Smooth muscle cell (in vitro differentiated cells): Measurements from ENCODE around the gene KRTAP5-4. TPM values are rescaled to one million over a fixed set of nuclear protein-coding genes. Genes with fewer than 3 reads are reported as not detected.

ENCODE experiments used
- DNase-seq: peaks from one replicate; lab custom pipeline; 2025; ENCODE audit not compliant: unreplicated experiment; lab: John Stamatoyannopoulos, UW
- H2AFZ ChIP-seq: fragments of 200-600 bp; sonication (generic); 2 replicates; pipeline ENCODE4 v1.6.0; 2016; ENCODE audit warnings: antibody characterized with exemption, low read depth, mild to moderate bottlenecking
- H3F3A ChIP-seq: fragments of 200-600 bp; sonication (generic); 2 replicates; pipeline ENCODE4 v1.6.0; 2017; ENCODE audit warnings: antibody characterized with exemption, low read depth
- H3K27ac ChIP-seq: fragments of 200-600 bp; sonication (generic); 2 replicates; pipeline ENCODE4 v1.5.1; 2016; ENCODE audit warnings: low read depth, mild to moderate bottlenecking
- H3K27me3 ChIP-seq: fragments of 200-600 bp; sonication (generic); 2 replicates; pipeline ENCODE4 v1.6.1; 2016; ENCODE audit warnings: low read depth, mild to moderate bottlenecking
- H3K36me3 ChIP-seq: fragments of 200-600 bp; sonication (generic); 2 replicates; pipeline ENCODE4 v1.5.1; 2016; ENCODE audit warnings: low read depth
- H3K4me1 ChIP-seq: fragments of 200-600 bp; sonication (generic); 2 replicates; pipeline ENCODE4 v1.5.1; 2016; ENCODE audit warnings: low read depth
- H3K4me2 ChIP-seq: fragments of 200-600 bp; sonication (generic); 2 replicates; pipeline ENCODE4 v1.6.0; 2016; ENCODE audit warnings: mild to moderate bottlenecking
- H3K4me3 ChIP-seq: fragments of 200-600 bp; sonication (generic); 2 replicates; pipeline ENCODE4 v1.5.1; 2016; ENCODE audit warnings: mild to moderate bottlenecking
- H3K79me2 ChIP-seq: fragments of 200-600 bp; sonication (generic); 2 replicates; pipeline ENCODE4 v1.6.0; 2016; ENCODE audit warnings: low read depth, mild to moderate bottlenecking
- H3K9ac ChIP-seq: fragments of 200-600 bp; sonication (generic); 2 replicates; pipeline ENCODE4 v1.6.0; 2016; ENCODE audit warnings: low read depth
- H3K9me3 ChIP-seq: fragments of 200-600 bp; sonication (generic); replicated peaks from 2 replicates; pipeline ENCODE4 v1.5.1; 2016; ENCODE audit warnings: low read depth
- H4K20me1 ChIP-seq: fragments of 200-600 bp; sonication (generic); 2 replicates; pipeline ENCODE4 v1.6.0; 2016; ENCODE audit warnings: low read depth
- WGBS: methylation state at CpG from one replicate; pipeline ENCODE4 v1.1.7; 2016; ENCODE audit warnings: low lambda C conversion rate; 5-methylcytosine and 5-hydroxymethylcytosine counted together
- polyA plus RNA-seq: library from polyadenylated mRNA; unstranded; fragments of >200 nt; fragmentation: Nextera tagmentation; extraction: Ambion mirVana; gene quantifications from 2 replicates; pipeline ENCODE4 v1.2.1, GENCODE V29; 2016
- total RNA-seq: library from RNA; depleted of rRNA; stranded (reverse); fragments of >200 nt; gene quantifications from 2 replicates; pipeline ENCODE4 v1.2.3, GENCODE V29; 2014
- TF ChIP-seq, protein P1 (sequence below): fragments of 200-600 bp; sonication (generic); IDR thresholded peaks from 2 replicates; pipeline ENCODE4 v1.5.1; 2017; ENCODE audit warnings: borderline replicate concordance, mild to moderate bottlenecking, antibody characterized with exemption; ENCODE audit not compliant: insufficient read depth, poor library complexity, severe bottlenecking

Gene KRTAP5-4
- total and polyA plus RNA-seq, 2 experiments from 2014 or later: not detected

DNA sequence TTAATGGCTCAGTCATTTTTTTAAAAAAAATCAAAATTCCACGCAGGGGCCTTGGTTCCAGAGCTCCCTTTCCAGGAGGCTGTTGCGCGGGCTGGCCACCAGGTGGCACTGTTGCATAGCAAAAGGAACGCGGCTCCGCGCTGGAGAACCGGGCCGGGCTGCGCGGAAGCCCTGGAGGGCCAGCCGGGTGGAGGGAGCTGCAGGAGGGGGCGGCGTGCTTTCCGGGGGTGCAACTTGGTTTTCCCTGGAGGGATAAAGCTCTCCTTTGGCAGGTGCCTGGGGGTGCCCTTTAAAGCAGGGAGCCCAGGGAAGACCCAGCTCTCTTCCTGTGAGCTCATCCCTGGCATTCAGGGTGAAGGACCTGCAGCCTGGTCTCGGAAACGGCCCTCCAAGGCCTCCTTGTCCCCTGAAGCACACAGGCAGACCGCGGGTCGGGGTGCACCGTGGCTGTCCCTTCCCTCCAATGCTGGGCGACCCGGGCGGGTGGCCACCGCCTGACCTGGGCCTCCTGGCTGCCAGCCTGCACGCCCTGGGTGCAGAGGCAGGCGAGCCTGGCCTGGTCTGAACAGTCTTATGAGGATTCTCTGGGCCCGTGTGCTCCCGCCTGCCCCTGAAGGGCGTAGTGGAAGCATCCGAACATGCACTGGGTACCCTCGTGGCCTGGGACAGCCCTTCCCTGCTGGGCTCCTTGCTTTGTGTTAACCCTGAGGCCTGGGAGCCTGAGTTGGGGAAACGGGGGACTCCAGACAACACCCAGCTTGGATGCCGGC is 31.0 kb upstream of the KRTAP5-4 start:
- Histone ChIP-seq H3K9me3 (no peaks in the 10 kb centered on the region), H3K4me3 (no peak overlapping the region), H4K20me1 (no peaks in the 10 kb centered on the region), H3K79me2 (no peaks in the 10 kb centered on the region), H3K4me2 (peak overlapping the region; percentile 62), H3K4me1 (peaks cover 10% of the 10 kb centered on the region), H2AFZ (no peak overlapping the region), H3K36me3 (no peaks in the 10 kb centered on the region), H3F3A (peaks cover 7% of the 10 kb centered on the region), H3K27ac (no peak overlapping the region), H3K9ac (no peak overlapping the region), H3K27me3 (no peaks in the 10 kb centered on the region)
- TF ChIP-seq, protein P1, sequence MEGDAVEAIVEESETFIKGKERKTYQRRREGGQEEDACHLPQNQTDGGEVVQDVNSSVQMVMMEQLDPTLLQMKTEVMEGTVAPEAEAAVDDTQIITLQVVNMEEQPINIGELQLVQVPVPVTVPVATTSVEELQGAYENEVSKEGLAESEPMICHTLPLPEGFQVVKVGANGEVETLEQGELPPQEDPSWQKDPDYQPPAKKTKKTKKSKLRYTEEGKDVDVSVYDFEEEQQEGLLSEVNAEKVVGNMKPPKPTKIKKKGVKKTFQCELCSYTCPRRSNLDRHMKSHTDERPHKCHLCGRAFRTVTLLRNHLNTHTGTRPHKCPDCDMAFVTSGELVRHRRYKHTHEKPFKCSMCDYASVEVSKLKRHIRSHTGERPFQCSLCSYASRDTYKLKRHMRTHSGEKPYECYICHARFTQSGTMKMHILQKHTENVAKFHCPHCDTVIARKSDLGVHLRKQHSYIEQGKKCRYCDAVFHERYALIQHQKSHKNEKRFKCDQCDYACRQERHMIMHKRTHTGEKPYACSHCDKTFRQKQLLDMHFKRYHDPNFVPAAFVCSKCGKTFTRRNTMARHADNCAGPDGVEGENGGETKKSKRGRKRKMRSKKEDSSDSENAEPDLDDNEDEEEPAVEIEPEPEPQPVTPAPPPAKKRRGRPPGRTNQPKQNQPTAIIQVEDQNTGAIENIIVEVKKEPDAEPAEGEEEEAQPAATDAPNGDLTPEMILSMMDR: peak; percentile 100
- 35% methylated on average over 33 of the region's 34 CpGs for WGBS
- DNase-seq: peak; percentile 61

DNA sequence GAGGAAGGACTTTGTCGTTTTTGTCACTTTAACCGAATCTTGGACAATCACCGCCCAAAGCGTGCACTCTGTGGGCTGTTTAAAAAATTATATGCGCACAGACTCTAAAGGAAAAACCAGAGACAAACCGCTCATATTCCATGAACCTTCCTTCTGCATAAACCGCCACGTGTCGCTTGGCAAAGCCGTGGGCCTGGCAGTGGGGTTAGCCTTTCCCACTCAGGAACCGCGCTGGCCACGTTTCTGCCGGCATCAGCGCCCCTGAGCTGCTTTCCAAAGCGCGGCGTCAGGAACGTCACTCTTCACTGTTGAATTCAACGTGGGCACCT is 30.5 kb upstream of the KRTAP5-4 start:
- Histone ChIP-seq H3K9ac (no peak overlapping the region), H3K4me3 (no peak overlapping the region), H3K4me1 (peaks cover 10% of the 10 kb centered on the region), H3F3A (peaks cover 7% of the 10 kb centered on the region), H3K4me2 (no peak overlapping the region), H3K27me3 (no peaks in the 10 kb centered on the region), H3K9me3 (no peaks in the 10 kb centered on the region), H3K79me2 (no peaks in the 10 kb centered on the region), H3K27ac (no peak overlapping the region), H4K20me1 (no peaks in the 10 kb centered on the region), H3K36me3 (no peaks in the 10 kb centered on the region), H2AFZ (no peak overlapping the region)
- WGBS: 54% methylated on average over 20 of the region's 20 CpGs
- no peak for DNase-seq
- TF ChIP-seq, protein P1: no peak

DNA sequence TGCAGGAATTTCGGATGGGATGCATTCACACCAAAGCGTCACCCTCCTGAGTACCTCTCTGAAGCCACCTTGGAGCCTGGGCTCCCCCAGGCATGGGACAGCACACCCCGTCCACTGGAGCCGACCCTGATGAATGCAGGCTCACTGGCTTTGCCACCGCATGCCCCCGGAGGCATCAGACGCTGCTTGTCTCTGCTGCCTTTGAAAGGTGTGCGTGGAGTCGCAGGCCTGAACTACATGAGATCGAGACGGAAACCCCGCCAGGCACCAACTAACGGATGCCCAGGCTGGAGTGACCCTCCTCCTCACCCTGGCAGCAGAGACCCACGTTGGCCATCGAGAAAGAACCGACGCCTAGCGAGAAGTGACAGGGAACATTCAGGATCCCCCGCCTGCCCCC is 30.1 kb upstream of the KRTAP5-4 start:
- Histone ChIP-seq H4K20me1 (no peaks in the 10 kb centered on the region), H3K27ac (peak overlapping the region; percentile 15), H3K4me1 (peaks cover 10% of the 10 kb centered on the region), H3K9ac (no peak overlapping the region), H3K4me3 (no peak overlapping the region), H3F3A (peaks cover 7% of the 10 kb centered on the region), H2AFZ (peak overlapping the region; percentile 43), H3K36me3 (no peaks in the 10 kb centered on the region), H3K79me2 (no peaks in the 10 kb centered on the region), H3K27me3 (no peaks in the 10 kb centered on the region), H3K4me2 (peak overlapping the region; percentile 48), H3K9me3 (no peaks in the 10 kb centered on the region)
- 83% methylated on average over 19 of the region's 19 CpGs for WGBS
- no peak for DNase-seq
- TF ChIP-seq, protein P1: no peak
